C4-2B (cell line): ENCODE results near the gene P3H2.

Experiments
- H3K27ac ChIP-seq: fragments of 450-650 bp; 2 replicates; pipeline ENCODE4 v1.5.1; 2017
- ZFX ChIP-seq: fragments of 450-650 bp; IDR thresholded peaks from 2 replicates; pipeline ENCODE4 v1.6.1; 2017
- TF ChIP-seq, protein P1 (sequence below): fragments of 450-650 bp; conservative IDR thresholded peaks from 2 replicates; pipeline ENCODE4 v1.5.1; 2017; ENCODE audit warnings: mild to moderate bottlenecking

The P3H2 gene

DNA sequence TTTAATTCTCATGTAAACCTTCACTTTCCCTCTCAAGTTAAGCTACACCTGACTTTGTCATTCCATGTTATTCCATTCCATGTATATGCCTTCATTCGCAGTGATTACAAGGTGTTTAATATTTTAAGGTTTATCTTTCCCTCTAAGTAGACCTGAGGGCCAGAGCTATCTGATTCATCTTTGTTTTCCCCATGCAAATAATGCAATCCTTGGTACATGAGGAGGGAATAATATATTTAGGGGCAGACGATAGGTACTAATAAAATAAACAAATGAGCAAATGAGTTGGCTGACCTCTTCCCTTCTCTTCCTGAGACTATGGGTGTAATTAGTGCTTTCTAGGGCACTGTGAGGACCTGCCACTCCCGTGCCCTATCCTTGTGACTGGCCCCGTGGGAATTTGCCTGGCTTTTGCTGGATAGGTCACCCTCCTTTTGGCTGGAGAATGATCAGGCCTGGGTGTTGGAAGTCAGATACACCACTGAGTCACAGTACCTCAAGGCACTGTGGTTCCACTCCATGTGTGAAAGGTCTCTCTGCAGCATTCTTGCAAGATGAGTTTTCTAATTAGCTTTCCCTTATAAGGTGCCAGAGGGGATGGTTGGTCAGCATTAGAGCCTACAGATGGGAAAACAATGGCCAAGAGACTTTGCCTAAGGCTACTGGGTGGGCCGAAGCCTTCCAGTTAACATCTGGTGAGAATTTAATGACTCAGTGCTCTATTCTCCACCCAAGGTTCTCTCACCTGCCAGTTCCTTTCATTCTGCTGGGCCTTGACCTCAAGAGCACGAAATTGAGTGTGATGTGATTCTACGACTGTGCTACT, 183.2 kb downstream of the P3H2 start:
- TF ChIP-seq ZFX, result no peak
- TF ChIP-seq, protein P1, sequence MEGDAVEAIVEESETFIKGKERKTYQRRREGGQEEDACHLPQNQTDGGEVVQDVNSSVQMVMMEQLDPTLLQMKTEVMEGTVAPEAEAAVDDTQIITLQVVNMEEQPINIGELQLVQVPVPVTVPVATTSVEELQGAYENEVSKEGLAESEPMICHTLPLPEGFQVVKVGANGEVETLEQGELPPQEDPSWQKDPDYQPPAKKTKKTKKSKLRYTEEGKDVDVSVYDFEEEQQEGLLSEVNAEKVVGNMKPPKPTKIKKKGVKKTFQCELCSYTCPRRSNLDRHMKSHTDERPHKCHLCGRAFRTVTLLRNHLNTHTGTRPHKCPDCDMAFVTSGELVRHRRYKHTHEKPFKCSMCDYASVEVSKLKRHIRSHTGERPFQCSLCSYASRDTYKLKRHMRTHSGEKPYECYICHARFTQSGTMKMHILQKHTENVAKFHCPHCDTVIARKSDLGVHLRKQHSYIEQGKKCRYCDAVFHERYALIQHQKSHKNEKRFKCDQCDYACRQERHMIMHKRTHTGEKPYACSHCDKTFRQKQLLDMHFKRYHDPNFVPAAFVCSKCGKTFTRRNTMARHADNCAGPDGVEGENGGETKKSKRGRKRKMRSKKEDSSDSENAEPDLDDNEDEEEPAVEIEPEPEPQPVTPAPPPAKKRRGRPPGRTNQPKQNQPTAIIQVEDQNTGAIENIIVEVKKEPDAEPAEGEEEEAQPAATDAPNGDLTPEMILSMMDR, result no peak
- no peak overlapping the region for H3K27ac ChIP-seq

DNA sequence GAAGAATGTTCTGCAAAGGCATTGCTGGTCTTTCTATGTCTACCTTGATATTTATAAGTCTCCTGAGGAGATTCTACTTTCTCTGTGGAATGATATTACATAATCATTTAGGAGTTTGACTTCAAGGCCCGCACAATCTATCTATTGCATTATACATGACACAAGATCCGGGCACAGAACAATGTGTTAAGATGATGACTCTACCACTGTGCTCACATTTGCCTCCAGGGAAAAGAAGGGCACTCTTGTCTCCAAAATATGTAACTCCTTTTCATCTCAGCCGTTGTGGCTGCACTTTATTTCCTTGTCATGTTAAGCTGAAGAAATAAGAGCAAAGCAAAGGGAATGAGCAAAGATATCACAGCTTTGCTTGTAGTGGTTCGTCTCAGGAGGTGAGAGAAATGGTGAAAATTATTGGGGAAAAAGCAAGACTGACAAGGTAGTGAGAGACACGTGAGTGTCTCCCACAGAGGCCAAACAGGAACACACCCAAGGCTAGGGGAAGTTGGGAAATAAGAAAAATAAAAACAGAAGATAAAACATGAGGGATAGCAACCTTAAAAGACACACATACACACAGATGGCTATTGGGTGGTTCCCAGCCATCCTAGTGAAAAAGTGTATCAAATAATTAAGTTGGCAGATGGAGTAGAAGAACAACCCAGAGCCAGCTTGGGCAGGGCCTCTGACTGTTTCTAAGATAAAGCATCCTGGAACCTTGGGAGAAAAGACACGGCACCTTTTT, 184.3 kb downstream of the P3H2 start:
- TF ChIP-seq ZFX, result no peak
- TF ChIP-seq, protein P1, result no peak
- H3K27ac ChIP-seq, result no peak overlapping the region

DNA sequence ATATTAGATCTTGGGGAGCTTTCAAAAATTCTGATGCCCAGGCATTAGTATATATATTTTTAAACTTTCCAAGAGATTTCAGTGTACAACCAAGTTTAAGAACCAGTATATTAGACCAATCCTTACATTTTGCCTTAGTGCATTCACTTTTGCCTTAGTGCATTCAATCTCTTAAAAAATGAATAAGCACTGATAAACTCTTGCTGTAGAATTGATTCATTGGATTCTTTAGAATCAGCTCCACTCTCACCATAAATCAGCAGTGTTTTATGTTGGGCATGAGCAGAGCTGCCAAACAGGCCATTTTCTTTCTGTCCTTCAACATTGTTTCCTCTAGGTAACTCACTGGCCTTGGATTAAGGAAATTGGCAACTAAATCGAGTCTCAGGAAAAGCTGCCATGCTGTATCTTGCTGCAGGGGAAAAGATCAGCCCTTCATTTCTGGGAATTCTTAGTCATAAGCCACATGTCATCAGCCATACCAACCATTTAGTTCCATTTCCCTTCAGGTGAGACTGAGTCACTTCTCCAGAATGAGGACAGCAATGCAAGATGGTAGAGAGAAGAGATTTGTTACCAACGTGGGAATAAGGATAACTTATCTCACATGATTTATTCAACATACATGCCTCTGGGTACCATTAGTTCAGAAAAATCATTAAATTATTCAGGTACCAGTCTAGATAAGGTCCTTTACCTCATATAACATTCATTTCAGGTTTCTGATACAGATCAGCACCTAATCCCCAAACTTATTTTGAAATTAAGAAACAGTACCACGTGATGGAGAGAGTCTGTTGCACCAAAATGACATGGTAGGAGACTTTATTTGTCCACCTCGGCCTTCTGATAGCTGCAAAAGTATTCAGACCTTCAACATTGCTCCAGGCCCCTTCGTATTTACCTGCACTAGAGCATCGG, 192.5 kb downstream of the P3H2 start:
- no peak overlapping the region for H3K27ac ChIP-seq
- TF ChIP-seq, protein P1, result no peak
- no peak for TF ChIP-seq ZFX

DNA sequence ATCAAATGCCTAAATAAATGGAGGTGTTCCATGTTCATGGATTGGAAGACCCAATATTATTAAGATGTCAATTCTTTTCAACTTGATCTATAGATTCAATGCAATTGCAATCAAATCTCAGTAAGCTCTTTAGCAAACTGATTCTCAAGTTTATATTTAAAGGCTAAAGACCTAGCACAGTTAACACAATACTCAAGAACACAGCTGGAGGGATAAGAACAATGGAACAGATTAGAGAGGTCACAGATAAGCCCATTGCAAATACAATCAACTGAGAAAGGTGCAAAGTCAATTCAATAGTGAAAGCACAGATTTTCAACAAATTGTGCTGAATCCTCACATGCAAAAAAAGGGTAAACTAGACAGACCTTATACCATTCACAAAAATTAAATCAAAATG, 198.9 kb downstream of the P3H2 start:
- H3K27ac ChIP-seq, result no peak overlapping the region
- TF ChIP-seq, protein P1, result no peak
- no peak for TF ChIP-seq ZFX

DNA sequence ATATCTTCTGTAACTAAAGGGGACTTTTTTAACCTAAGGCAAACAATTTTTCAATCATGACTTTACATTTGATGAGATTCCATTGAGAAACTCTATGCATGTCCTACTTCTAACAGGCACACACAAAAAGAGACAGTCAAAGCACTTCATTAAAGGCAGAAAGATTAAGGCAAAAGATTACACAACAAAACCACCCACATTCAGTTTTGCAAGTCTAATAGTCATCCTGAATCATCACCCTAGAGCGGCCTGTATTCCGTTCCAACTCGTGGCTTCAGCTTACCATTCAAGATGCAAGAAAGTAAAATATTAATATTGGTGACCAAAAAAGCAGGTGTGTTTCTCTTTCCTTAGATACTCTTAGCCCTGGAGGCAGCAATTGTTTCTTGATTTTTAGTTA, 205.9 kb downstream of the P3H2 start:
- TF ChIP-seq, protein P1, result no peak
- no peak for TF ChIP-seq ZFX
- no peak overlapping the region for H3K27ac ChIP-seq

DNA sequence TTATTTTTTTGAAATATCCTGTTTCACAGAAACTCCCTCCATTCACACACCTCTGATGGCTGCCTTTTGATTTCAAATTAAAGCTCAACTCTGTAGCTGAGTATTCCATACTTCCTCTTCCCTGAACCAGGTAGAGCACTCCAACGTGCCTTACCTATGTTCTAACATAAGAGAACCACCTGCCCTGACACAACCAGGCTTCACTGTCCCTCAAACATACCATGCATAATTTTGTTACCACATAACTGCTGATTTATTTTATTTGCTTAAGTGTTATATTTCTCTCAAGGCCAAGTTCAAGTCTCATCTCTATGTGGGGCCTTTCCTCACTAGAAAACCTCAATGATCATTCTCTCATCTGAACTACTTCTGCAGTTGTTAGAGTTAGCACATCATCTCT, 209.7 kb downstream of the P3H2 start:
- no peak overlapping the region for H3K27ac ChIP-seq
- no peak for TF ChIP-seq ZFX
- TF ChIP-seq, protein P1, result no peak
